ENCODE measurements around the gene TCF7L2.

GRCh38 chr10:113063043-113063967 lies 113.3 kb downstream of the TCF7L2 start:
- TF ChIP-seq, protein P1, sequence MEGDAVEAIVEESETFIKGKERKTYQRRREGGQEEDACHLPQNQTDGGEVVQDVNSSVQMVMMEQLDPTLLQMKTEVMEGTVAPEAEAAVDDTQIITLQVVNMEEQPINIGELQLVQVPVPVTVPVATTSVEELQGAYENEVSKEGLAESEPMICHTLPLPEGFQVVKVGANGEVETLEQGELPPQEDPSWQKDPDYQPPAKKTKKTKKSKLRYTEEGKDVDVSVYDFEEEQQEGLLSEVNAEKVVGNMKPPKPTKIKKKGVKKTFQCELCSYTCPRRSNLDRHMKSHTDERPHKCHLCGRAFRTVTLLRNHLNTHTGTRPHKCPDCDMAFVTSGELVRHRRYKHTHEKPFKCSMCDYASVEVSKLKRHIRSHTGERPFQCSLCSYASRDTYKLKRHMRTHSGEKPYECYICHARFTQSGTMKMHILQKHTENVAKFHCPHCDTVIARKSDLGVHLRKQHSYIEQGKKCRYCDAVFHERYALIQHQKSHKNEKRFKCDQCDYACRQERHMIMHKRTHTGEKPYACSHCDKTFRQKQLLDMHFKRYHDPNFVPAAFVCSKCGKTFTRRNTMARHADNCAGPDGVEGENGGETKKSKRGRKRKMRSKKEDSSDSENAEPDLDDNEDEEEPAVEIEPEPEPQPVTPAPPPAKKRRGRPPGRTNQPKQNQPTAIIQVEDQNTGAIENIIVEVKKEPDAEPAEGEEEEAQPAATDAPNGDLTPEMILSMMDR (conservative IDR thresholded peaks at IDR 0.05 in 1 of 2, IDR thresholded peaks at IDR 0.05 in 1 of 2; ENCODE audit: low read depth in 1 of 2, low read length in 2 of 2): no peak
- no peak for TF ChIP-seq EZH2 (IDR thresholded peaks at IDR 0.05; ENCODE audit: low read length, missing control alignments)
